Activated T-helper 1 cell treated with Interleukin-2 at 50 U/mL for 16 hours (primary cell): Measurements from ENCODE around the gene TMEM119.
"Not testable (repeated sequence)": the region's sequence is repeated elsewhere in the genome, so short reads cannot be mapped to it uniquely, and the experiment has no call there.

Experiments used
- DNase-seq: peaks from one replicate; pipeline ENCODE4 v3.0.0-alpha.2; 2020; ENCODE audit warnings: low read depth

The TMEM119 gene

DNA sequence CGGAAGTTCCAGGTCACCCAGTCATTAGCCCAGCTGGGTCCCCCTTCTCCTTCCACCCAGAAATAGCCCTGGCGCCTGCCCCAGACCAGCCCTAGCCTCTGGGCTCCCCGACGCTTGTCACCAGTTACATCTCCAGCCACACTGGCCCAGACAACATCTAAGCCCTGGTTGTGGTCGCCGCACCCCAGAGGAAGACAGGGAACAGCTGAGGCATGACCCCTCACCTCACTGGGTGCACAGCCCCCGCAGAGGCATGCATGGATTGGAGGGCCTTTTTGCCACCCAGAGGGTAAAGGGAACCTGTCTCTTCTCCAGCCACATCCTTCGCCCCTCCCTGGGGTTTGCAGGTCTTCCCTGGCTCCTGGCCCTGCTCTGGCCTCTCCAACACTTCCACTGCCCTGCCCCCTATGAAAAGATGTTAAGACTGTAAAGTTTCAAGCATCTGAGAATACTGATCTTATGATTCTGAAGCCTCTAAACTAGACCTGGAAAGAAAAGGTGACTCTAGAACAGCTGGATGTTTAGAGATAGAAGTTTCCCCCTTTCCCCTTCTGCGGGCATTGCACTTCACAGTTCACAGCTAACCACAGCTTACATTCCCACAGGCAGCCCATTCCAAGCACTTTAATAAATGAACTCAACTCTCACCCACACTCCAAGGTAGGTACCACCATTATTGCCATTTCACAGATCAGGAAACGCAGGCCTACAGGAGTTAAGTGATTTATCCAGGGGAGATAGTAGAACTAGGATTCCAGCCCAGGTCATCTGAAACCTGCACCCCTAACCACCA is 14.7 kb downstream of the TMEM119 start:
- DNase-seq, result no peak

DNA sequence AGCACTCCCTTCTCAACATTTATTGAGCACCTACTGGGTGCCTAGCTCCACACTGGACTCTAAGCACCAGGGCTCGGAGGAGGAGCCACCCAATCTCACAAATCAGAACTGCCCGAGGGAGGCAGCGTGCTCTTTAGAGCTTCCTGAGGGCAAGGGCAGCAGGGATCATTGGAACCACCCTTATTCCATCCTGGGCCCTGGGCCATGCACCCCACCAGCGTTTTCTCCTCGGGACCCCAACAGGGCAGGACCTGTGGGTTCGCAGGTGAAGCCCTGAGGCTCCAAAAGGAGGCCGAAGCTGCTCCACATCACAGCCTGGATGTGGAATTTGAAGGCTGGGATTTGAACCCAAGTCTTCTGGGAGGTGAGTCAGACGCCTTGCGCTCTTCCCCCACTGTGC is 15.4 kb downstream of the TMEM119 start:
- DNase-seq, result no peak

GRCh38 chr12:108581311-108582227 is 16.3 kb downstream of the TMEM119 start:
- no peak for DNase-seq

- no peak for DNase-seq
Observed at GRCh38 chr12:108580531-108580930, 17.4 kb downstream of the TMEM119 start.

DNA sequence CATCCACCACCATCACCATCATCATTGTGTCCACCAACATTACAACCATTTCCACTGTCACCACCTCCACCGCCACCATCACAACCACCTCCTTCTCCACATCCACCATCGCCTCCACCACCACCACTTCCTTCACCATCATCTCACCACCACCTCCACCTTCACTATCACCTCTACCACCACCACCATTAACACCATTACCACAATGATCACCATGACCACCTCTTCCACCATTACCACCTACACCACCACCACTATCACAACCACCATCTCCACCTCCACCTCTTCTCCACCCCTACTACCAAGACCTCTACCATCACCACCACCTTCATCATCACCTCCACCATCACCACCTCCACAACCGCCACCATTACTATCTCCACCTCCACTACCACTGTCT is 19.1 kb downstream of the TMEM119 start:
- no peak for DNase-seq

- no peak for DNase-seq
Observed at GRCh38 chr12:108578264-108578663, 19.6 kb downstream of the TMEM119 start.

GRCh38 chr12:108577458-108577857 is 20.4 kb downstream of the TMEM119 start:
- no peak for DNase-seq

DNA sequence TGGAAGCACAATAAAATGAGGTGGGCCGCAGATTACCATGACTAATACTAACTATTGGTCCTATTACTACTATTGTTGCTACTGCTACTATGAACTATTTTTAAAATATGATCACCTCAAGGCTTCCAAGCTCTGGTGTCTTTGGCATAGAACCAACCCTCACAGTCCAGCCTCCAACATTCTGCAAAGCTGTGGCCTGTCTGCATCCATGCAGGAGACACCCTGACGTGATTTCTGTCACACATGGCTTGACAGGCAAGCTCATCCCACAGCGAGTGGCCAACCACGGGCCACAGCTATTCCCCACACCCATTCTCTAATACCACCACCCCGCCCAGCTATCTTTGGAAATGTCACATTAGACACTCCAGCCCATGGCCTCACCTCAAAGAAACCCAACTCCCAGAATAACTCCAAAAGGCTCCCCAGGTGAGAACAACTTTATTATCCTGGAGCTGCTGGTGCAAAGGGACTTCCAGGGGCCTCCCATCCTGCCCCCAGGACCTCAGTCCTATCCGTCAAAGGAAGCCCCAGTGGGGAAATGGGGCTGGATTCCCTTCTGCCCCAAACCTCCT is 21.1 kb downstream of the TMEM119 start:
- DNase-seq, result no peak

DNA sequence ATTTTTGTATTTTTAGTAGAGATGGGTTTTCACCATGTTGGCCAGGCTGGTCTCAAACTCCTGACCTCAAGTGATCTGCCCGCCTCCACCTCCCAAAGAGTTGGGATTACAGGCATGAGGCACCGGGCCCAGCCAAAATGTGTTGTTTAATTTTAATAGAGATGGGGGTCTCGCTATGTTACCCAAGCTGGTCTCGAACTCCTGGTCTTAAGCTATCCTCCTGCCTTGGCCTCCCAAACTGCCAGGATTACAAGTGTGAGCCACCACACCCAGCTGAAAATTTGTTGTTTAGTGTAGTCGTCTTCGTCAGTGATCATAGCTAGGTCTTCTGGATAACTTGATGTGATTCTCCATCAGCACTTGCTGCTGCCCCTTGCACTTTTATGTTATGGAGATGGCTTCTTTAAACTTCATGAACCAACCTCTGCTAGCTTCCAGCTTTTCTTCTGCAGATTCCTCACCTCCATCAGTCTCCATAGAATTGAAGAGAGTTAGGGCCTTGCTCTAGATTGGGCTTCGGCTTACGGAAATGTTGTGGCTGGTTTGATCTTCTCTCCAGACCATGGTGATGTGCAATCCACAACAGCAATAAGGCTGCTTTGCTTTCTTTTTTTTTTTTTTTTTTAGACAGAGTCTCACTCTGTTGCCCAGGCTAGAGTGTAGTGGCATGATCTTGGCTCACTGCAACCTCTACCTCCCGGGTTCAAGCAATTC is 22.5 kb downstream of the TMEM119 start:
- no peak for DNase-seq

GRCh38 chr12:108574276-108574675 is 23.6 kb downstream of the TMEM119 start:
- DNase-seq, result not testable (repeated sequence)

DNA sequence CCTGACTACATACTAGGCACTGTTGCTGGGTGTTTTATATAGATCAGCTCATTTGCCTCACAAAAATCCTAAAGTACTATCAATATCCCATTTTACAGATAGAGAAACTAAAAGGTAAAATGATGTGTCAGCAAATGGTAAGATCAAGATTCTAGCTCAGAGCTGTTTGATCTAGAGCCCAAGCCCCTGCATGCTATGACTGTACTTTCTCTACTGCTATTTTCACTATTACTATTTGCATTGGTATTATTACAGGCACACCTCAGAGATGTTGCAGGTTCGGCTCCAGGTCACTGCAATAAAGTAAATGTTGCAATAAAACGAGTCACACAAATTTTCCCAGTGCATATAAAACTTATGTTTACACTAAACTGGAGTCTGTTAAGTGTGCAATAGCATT is 24.6 kb downstream of the TMEM119 start:
- DNase-seq, result no peak

GRCh38 chr12:108572166-108572790 is 25.6 kb downstream of the TMEM119 start:
- no peak for DNase-seq

- DNase-seq, result no peak
Observed at GRCh38 chr12:108571609-108572165, 26.2 kb downstream of the TMEM119 start.

DNA sequence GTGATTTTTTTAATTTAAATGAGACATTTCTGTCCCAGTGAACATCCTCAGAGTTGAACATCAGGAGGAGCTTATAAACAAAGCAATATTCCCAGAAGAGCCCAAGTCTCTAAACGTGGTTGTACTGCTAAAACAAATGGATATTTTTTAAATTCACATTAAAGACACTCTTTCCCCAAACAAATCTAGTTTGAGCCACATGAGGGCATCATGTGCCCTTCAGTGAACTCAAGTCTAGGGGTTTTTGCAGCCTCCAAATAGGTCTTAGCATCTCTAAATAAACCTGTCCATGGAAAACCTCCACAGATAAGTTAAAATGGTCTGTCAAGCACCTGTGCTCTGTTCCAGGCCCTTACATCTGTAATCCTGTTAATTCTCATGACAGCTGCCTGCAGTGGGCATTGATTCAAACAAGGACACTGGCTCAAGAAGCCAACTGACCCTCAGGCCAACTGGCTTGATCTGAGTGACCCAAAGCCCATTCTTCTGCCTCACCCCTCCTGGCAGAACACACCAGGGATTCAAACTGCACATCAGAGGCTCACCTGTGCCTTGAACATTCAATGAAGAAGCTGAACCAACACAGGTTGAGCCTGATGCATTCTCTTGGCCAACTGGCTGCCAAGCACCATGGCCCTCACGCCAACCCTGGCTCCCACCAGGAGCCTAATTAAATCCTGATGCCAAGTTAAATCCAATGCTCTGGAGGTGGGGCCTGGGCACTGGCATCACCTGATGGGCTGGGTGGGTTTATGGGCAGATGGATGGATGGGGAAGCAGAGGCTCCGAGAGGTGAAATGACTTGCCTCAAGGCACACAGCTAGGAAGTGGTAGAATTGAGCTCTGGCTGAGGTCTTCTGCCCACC is 26.9 kb downstream of the TMEM119 start:
- DNase-seq, result no peak

DNA sequence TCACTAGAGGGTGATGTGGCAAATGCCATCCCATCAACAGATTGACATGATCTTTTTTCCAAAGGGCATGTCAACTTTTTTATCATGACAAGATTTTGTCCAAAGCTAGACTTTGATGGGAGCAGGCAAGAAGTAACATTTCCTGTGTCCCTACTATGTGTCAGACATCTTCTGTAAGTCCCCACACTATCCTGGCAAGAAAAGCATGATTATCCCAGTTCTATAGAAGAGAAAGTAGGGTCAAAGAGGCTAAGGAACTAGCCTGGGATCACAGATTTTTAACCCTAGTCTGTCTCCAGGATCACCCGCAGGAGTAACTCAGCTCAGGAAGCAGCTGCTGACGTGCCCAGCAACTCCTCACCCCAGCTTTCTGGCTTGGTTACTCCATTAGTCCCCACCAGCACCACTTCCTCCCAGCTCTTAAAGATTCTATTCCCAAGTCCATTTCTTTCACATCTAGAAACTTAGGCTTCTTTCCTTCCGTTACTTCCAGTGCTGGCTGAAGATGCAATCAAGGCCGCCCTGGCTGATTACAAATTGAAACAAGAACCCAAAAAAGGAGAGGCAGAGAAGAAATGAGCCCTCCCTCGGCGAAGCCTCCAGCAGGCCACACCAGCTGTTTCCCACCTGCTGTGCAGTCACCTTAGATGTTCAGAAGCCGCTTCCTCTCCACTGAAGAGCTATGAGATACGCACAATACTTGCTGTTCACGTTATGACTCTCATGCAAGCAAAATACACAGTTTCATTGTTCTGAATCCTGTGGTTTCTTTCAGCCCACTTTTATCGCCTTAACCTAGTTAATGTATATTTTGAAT is 29.3 kb downstream of the TMEM119 start:
- peak; percentile 43 for DNase-seq

GRCh38 chr12:108567406-108568337 is 30.2 kb downstream of the TMEM119 start:
- DNase-seq, result no peak

GRCh38 chr12:108566452-108566851 is 31.4 kb downstream of the TMEM119 start:
- DNase-seq, result no peak

DNA sequence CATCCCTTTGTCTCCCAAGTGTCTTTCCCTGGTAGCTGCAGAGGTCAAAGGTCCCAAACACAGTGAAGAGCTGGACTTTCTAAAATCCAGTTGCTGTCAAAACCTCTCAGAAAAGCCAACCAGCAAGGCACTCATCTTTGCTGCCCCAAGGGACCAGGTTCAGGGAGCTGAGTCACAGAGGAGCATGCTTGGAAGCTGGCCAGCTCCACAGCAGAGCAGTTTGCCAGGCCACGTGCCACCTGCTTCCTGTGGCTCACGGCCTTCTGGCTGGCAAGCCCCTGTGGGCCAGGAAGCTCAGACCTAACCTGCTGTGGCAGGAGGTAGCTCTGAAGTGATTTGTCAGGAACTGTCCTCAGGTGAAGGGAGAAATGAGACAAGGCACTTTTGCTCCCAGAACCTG is 31.9 kb downstream of the TMEM119 start:
- peak; percentile 49 for DNase-seq
